Measurements from ENCODE around the gene NELL1. TPM values are rescaled to one million over a fixed set of nuclear protein-coding genes. Genes with fewer than 3 reads are reported as not detected.

Gene NELL1
- total RNA-seq = 14.2 TPM

DNA sequence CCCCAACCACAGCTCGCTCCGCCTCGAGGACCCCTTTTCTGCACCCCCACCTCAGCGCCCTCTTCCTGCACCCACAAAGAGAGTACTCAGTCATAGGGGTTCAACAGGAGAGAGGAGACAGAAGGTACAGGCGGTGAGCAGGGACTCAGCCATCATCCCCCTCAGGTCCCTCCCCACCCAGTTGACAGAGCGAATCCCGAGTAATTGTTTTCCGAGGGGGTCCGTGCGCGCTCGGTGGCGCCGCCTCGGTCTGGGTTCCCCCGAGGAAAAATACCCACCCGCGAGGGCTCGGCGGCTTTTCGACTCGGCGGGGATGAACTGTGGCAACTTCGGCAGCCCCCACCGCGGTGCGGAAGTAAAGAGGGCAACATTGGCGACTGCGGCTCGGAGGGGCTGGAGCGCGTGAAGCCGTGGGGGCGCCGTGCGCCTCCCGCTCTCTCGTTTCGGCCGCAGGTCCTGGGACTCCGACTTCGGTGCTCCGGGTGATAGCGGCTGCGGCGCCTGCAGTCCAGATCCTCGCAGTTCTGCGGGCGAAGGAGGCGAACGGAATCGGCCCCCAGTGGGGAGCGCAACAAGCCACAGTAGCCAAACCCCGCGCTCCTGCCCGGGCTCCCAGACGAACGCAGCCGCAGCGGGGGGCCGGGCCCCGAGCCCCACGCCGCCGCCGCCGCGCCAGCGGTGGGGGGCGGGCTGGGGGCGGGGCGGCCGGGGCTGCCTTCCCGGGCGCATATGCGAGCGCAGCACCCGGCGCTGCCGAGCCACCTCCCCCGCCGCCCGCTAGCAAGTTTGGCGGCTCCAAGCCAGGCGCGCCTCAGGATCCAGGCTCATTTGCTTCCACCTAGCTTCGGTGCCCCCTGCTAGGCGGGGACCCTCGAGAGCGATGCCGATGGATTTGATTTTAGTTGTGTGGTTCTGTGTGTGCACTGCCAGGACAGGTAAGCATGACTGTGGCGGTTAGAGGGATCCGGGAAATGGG lies at the start of gene NELL1:
NELL1 (plus strand) TSS at position 743 of the 976 bp plus-strand sequence.

Other genes starting within 250 kb of the NELL1 start
- 0.99 TPM for gene SLC6A5, start 70.0 kb upstream of the NELL1 start, total RNA-seq

Measured in camera-type eye (tissue), 1 donor.